ENCODE results near the gene SLC6A17.

- TF ChIP-seq, protein P1, sequence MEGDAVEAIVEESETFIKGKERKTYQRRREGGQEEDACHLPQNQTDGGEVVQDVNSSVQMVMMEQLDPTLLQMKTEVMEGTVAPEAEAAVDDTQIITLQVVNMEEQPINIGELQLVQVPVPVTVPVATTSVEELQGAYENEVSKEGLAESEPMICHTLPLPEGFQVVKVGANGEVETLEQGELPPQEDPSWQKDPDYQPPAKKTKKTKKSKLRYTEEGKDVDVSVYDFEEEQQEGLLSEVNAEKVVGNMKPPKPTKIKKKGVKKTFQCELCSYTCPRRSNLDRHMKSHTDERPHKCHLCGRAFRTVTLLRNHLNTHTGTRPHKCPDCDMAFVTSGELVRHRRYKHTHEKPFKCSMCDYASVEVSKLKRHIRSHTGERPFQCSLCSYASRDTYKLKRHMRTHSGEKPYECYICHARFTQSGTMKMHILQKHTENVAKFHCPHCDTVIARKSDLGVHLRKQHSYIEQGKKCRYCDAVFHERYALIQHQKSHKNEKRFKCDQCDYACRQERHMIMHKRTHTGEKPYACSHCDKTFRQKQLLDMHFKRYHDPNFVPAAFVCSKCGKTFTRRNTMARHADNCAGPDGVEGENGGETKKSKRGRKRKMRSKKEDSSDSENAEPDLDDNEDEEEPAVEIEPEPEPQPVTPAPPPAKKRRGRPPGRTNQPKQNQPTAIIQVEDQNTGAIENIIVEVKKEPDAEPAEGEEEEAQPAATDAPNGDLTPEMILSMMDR (IDR thresholded peaks at IDR 0.05) = no peak
- TF ChIP-seq POLR2A (IDR thresholded peaks at IDR 0.05) = no peak
- no peak for TF ChIP-seq EP300 (IDR thresholded peaks at IDR 0.05)
These were observed 37.0 kb downstream of the SLC6A17 start for GRCh38 chr1:110187139-110187890.
